ENCODE measurements around the gene ARHGAP25.

GRCh38 chr2:68750592-68751396 lies 16.2 kb downstream of the ARHGAP25 start:
- no peak for TF ChIP-seq CTCF (IDR thresholded peaks at IDR 0.05)
- TF ChIP-seq POLR2A (IDR thresholded peaks at IDR 0.05): no peak
